COLO829 (cell line): ENCODE data around the gene DBNDD2.

Experiments
- DNase-seq: peaks from one replicate; pipeline ENCODE4 v3.0.0; 2012; ENCODE audit warnings: low spot score

The DBNDD2 gene

GRCh38 chr20:45378191-45378590 lies 29.9 kb upstream of the DBNDD2 start, which contains the start of gene TP53TG5:
Gene TP53TG5, minus strand, starts transcription at chr20:45378325. Its CDS starts 89 bp downstream, at chr20:45378236.
- no peak for DNase-seq

GRCh38 chr20:45387274-45387673 lies 20.8 kb upstream of the DBNDD2 start:
- no peak for DNase-seq

GRCh38 chr20:45390931-45391330 lies 17.2 kb upstream of the DBNDD2 start:
- DNase-seq = no peak

GRCh38 chr20:45391559-45391958 lies 16.5 kb upstream of the DBNDD2 start:
- no peak for DNase-seq

- DNase-seq = no peak
Observed at GRCh38 chr20:45392733-45393132, 15.4 kb upstream of the DBNDD2 start.

GRCh38 chr20:45394221-45395113 lies 13.6 kb upstream of the DBNDD2 start:
- DNase-seq = no peak

DNA sequence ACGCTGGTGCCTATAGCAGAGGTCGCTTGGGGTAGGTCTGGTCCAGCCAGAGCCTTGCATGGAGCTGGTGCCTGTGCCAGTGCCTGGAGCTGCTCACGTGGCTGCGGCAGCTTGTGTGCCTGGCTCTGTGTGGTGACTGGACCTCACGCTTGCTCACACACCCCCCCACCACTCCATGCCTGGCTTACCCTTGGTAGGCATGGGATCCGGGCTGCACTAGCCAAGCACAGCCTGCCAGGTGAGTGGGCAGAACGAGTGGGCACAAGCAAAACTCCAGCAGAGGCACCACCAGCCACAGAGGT lies 13.0 kb upstream of the DBNDD2 start:
- DNase-seq = no peak

DNA sequence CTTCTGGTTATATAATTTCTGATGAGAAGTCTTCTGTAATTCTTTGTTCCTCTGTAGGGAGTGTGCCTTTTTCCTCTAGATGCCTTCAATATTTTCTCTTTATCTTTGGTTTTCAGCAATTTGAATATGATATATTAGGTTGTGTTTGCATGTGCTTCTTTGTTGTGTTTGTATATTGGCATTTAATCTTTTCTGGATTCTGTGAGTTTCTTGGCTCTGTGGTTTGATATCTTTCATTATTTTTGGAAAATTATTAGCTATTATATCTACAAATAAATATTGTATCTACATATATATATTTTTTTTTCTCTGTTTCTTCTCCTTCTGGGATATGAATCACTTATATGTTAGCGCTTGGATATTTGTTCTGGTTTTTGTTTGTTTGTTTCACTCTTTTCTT lies 9.1 kb upstream of the DBNDD2 start:
- DNase-seq = no peak

DNA sequence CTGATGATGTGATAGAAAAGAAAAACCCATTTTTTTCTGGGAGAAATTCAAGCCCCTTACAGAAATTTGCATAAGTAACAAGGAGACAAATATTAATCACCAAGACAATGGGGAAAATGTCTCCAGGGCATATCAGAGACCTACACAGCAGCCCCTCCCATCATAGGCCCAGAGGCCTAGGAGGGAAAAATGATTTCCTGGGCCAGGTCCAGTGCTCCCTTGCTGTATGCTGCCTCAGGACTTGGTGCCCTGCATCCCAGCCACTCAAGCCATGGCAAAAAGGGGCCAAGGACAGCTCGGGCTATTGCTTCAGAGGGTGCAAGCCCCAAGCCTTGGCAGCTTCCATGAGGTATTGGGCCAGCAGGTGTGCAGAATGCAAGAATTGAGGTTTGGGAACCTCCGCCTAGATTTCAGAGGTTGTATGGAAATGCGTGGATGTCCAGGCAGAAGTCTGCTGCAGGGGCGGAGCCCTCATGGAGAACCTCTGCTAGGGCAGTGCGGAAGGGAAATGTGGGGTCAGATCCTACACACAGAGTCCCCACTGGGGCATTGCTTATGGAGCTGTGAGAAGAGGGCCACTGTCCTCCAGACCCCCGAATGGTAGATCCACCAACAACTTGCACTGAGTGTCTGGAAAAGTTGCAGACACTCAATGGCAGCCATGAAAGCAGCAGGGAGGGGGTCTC lies 7.6 kb upstream of the DBNDD2 start:
- no peak for DNase-seq

GRCh38 chr20:45402946-45403345 lies 5.1 kb upstream of the DBNDD2 start:
- no peak for DNase-seq

GRCh38 chr20:45404438-45404837 lies 3.7 kb upstream of the DBNDD2 start:
- no peak for DNase-seq

DNA sequence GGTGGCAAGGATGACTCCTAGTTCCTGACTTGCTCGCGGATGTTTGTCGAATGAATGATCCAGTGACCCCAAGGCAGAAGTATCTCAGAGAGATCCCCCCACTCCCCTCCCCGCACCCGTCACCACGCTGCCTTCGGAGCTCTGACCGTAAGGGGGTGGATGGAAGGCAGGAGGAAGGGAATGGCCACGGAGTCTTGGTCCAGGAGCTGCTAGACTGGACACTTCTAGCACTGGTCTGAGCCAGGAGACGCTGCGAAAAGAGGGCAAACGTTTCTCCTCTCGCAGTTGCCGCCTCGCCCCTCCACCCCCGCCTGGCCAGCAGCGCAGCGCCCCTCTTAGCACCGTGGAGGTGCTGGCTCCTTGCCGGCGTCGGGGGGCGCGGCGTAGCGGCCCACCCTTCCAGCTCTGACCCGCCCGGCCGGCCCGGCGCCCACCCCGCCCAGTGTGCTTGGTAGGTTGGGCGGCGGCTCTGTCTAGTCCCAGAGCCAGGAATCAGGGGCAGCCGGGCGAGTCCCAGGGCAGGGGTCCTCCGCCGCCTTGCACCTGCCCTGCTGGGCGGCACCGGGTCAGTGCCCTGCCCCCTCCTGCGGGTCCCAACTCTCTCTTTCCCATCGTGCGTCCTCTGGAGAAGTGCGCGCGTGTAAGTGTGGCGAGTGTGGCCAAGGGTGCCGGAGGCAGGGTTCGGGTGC lies 2.4 kb upstream of the DBNDD2 start:
- DNase-seq = no peak

GRCh38 chr20:45406260-45407066 lies 1.6 kb upstream of the DBNDD2 start:
- peak; percentile 22 for DNase-seq

GRCh38 chr20:45407067-45407745 lies 883 bp upstream of the DBNDD2 start:
- no peak for DNase-seq

- no peak for DNase-seq
Observed at GRCh38 chr20:45408646-45409213, 641 bp downstream of the DBNDD2 start.

DNA sequence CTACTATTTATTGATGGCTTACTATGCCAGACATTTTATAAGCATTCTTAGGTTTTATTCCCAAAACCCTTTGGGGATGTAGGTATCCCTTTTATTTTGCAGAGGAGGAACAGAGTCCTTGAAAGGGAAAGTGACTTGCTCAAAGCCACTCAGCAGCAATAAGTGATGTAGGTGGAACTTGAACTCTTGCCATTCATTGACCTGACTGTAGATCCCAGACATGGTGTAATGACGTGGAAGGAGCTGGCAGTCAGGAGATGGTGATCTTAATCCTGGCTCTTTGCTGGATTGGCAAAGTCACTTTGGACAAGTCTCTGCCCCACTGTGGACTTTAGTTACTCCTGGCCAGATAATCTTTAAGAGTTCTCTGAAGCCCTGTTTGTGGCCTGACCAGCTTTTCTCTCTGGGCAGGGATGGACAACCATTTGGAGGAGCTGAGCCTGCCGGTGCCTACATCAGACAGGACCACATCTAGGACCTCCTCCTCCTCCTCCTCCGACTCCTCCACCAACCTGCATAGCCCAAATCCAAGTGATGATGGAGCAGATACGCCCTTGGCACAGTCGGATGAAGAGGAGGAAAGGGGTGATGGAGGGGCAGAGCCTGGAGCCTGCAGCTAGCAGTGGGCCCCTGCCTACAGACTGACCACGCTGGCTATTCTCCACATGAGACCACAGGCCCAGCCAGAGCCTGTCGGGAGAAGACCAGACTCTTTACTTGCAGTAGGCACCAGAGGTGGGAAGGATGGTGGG lies 1.6 kb downstream of the DBNDD2 start:
- no peak for DNase-seq

GRCh38 chr20:45410887-45411286 lies 2.8 kb downstream of the DBNDD2 start:
- no peak for DNase-seq

DNA sequence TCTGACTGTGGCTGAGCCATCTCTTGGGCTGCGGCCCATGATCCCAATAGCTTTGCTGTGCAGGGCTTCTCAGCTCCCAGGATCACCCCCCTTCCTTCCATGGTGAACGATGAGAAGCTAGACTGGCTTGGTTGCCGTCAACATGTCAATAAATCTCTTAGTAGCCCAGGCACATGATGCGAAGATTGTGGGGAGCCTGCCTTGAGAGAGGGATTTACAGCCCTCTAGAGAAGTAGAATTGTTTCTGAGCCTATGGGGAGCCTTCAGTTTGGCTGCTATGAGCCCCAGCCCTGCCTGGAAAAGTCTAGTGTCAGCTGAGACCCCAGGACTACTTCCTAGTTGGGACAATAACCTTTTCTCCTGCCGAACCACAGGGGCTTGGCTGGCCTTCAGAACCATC lies 4.6 kb downstream of the DBNDD2 start:
- DNase-seq = no peak

DNA sequence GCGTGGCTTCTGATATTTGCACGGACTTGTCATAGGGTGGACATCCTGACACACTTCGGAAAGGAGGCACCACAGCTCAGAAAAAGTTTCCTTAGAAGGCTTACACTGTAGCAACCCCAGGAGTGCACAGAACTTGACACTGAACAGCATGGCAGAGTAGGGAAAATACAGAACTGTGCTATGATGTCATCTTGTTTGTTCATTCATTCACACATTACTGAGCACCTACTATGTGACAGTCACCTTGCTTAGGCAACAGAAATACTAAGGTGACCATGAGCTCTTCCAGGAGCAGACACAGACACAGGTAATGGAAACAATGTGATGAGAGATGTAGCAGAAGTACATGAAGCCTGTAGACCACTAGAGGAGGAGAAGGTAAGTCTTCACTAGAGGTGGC lies 5.4 kb downstream of the DBNDD2 start:
- no peak for DNase-seq
